ENCODE data around the gene ZNF562.
"Not testable (repeated sequence)": the region's sequence is repeated elsewhere in the genome, so short reads cannot be mapped to it uniquely, and the experiment has no call there.

GRCh38 chr19:9653066-9653555 lies 21.8 kb downstream of the ZNF562 start:
- not testable (repeated sequence) for TF ChIP-seq POLR2A (IDR thresholded peaks at IDR 0.05)
- TF ChIP-seq, protein P1, sequence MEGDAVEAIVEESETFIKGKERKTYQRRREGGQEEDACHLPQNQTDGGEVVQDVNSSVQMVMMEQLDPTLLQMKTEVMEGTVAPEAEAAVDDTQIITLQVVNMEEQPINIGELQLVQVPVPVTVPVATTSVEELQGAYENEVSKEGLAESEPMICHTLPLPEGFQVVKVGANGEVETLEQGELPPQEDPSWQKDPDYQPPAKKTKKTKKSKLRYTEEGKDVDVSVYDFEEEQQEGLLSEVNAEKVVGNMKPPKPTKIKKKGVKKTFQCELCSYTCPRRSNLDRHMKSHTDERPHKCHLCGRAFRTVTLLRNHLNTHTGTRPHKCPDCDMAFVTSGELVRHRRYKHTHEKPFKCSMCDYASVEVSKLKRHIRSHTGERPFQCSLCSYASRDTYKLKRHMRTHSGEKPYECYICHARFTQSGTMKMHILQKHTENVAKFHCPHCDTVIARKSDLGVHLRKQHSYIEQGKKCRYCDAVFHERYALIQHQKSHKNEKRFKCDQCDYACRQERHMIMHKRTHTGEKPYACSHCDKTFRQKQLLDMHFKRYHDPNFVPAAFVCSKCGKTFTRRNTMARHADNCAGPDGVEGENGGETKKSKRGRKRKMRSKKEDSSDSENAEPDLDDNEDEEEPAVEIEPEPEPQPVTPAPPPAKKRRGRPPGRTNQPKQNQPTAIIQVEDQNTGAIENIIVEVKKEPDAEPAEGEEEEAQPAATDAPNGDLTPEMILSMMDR (IDR thresholded peaks at IDR 0.05) = not testable (repeated sequence)
